ENCODE results near the gene NEK5.

DNA sequence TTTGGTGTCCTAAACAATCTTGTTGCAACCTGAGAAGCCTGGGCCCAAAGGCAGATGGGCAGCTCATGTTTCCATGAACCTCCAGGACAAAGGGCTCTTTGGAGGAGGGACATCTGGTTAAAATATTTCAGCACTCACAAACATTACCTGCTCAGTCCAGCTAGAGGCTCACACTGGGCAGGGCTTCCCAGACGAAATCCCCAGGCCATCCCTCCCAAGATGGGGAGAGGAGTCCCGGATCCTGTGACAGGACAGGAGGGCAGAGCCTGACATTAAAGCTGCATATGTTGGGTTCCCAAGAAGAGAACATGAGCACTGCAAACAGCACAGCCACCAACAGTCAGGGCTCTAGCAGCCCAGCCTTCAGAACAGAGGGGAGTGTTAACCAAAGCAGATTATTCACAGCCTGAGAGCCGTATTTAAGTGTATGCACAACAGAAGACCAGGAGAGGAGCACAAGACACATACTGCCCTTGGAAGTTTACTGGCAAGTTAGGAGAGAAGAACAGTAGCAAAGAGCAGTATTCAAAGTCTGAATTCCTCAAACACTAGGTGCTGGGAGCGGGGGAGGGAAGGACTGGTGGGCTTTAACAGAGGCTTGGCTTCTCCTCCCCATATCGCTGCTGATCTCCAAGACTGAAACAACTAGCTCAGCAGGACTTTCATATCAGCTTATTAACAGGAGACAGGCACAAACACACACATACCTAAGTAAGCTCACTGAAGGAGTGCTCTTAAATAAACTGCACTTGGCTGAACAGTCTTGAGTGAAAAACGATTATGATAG lies 130.0 kb downstream of the NEK5 start:
- no peak for TF ChIP-seq EZH2phosphoT487 (IDR thresholded peaks at IDR 0.05; ENCODE audit: insufficient read depth, low read depth)
- TF ChIP-seq EZH2 (IDR thresholded peaks at IDR 0.05; ENCODE audit: insufficient read depth, poor library complexity, severe bottlenecking), result no peak

All from GM23248 (cell line).